ENCODE results near the gene BRIP1. TPM values are rescaled to one million over a fixed set of nuclear protein-coding genes. Genes with fewer than 3 reads are reported as not detected.

The BRIP1 gene
- total RNA-seq, 2 experiments from 2014 or later = 1.0 to 1.9 TPM

- Mint-ChIP-seq H3K4me3 (no peak overlapping the region), H3K9me3 (no peaks in the 10 kb centered on the region), H3K36me3 (ENCODE audit: low read depth) (peaks cover 5% of the 10 kb centered on the region), H3K4me1 (ENCODE audit: low read depth) (no peaks in the 10 kb centered on the region), H3K27me3 (no peaks in the 10 kb centered on the region), H3K27ac (no peak overlapping the region)
- CTCF ChIA-PET = no interaction called here
- H3K4me1 ChIP-seq (ENCODE audit: insufficient read depth, low read length) = no peaks in the 10 kb centered on the region
- H3K27me3 ChIP-seq (ENCODE audit: control insufficient read depth in 1 of 2, insufficient read depth in 2 of 2, low read length in 2 of 2) = no peaks in the 10 kb centered on the region
- H3K4me3 ChIP-seq (ENCODE audit: low read length) = no peak overlapping the region
- H3K9me3 ChIP-seq (ENCODE audit: control insufficient read depth in 1 of 2, insufficient read depth in 1 of 2, low read length in 2 of 2) = no peaks in the 10 kb centered on the region
- ATAC-seq (ENCODE audit: poor library complexity) = no peak
- no peak for TF ChIP-seq CTCF (IDR thresholded peaks at IDR 0.05)
- POLR2A ChIA-PET = no interaction called here
- H3K27ac ChIP-seq (ENCODE audit: low read depth in 1 of 2, low read length in 2 of 2) = no peak overlapping the region
- DNase-seq = no peak
- no peaks in the 10 kb centered on the region for H3K36me3 ChIP-seq (ENCODE audit: insufficient read depth, low read length)
- intact Hi-C loops (cut with DNase I, micrococcal nuclease) = no loop called here
Measured at GRCh38 chr17:61684818-61685217, 178.5 kb downstream of the BRIP1 start.

DNA sequence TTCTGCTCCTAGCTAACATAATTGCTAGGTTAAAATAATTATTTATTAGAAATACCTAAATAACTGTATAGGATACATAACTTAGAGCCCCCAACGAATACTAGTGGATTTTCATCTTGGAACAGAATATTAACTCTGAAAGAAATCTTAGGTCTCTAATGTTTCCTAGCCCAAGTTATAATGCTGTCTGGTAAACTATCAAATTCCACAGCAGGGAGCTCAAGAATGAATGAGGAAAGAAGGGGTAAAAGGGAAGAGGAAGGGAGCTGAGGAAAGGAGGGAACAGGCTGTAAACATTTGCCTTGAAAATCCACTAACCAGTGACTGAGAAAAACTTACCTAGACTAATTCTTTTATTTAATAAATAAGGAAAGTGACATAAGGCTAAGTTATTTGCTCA, 179.2 kb downstream of the BRIP1 start:
- Histone ChIP-seq H3K27ac (ENCODE audit: low read depth in 1 of 2, low read length in 2 of 2) (no peak overlapping the region), H3K4me1 (ENCODE audit: insufficient read depth, low read length) (no peaks in the 10 kb centered on the region), H3K27me3 (ENCODE audit: control insufficient read depth in 1 of 2, insufficient read depth in 2 of 2, low read length in 2 of 2) (no peaks in the 10 kb centered on the region), H3K9me3 (ENCODE audit: control insufficient read depth in 1 of 2, insufficient read depth in 1 of 2, low read length in 2 of 2) (no peaks in the 10 kb centered on the region), H3K4me3 (ENCODE audit: low read length) (no peak overlapping the region), H3K36me3 (ENCODE audit: insufficient read depth, low read length) (no peaks in the 10 kb centered on the region)
- Mint-ChIP-seq H3K27ac (no peak overlapping the region), H3K27me3 (no peaks in the 10 kb centered on the region), H3K4me3 (no peak overlapping the region), H3K4me1 (ENCODE audit: low read depth) (no peaks in the 10 kb centered on the region), H3K36me3 (ENCODE audit: low read depth) (peaks cover 2% of the 10 kb centered on the region), H3K9me3 (no peaks in the 10 kb centered on the region)
- intact Hi-C loops (cut with DNase I, micrococcal nuclease) = no loop called here
- ChIA-PET POLR2A (no interaction called here), CTCF (no interaction called here)
- TF ChIP-seq CTCF (IDR thresholded peaks at IDR 0.05) = no peak
- DNase-seq (no peak), ATAC-seq (ENCODE audit: poor library complexity) (no peak)

- H3K36me3 ChIP-seq (ENCODE audit: insufficient read depth, low read length) = no peaks in the 10 kb centered on the region
- ATAC-seq (ENCODE audit: poor library complexity) (no peak), DNase-seq (no peak)
- Mint-ChIP-seq H3K9me3 (no peaks in the 10 kb centered on the region), H3K36me3 (ENCODE audit: low read depth) (no peaks in the 10 kb centered on the region), H3K4me1 (ENCODE audit: low read depth) (no peaks in the 10 kb centered on the region), H3K27ac (no peak overlapping the region), H3K27me3 (no peaks in the 10 kb centered on the region), H3K4me3 (no peak overlapping the region)
- no peaks in the 10 kb centered on the region for H3K27me3 ChIP-seq (ENCODE audit: control insufficient read depth in 1 of 2, insufficient read depth in 2 of 2, low read length in 2 of 2)
- CTCF ChIA-PET = no interaction called here
- TF ChIP-seq CTCF (IDR thresholded peaks at IDR 0.05) = no peak
- intact Hi-C loops (cut with DNase I, micrococcal nuclease) = no loop called here
- no peaks in the 10 kb centered on the region for H3K9me3 ChIP-seq (ENCODE audit: control insufficient read depth in 1 of 2, insufficient read depth in 1 of 2, low read length in 2 of 2)
- H3K4me3 ChIP-seq (ENCODE audit: low read length) = no peak overlapping the region
- no peaks in the 10 kb centered on the region for H3K4me1 ChIP-seq (ENCODE audit: insufficient read depth, low read length)
- no peak overlapping the region for H3K27ac ChIP-seq (ENCODE audit: low read depth in 1 of 2, low read length in 2 of 2)
- POLR2A ChIA-PET = no interaction called here
Measured at GRCh38 chr17:61683466-61683865, 179.9 kb downstream of the BRIP1 start.

Data from CD4-positive, alpha-beta T cell (primary cell).